H9 (cell line): ENCODE data around the gene SLC2A5. TPM values are rescaled to one million over a fixed set of nuclear protein-coding genes. Genes with fewer than 3 reads are reported as not detected.

Source experiments
- DNase-seq: peaks from one replicate; pipeline ENCODE4 v3.0.0-alpha.2; 2017
- H2AFZ ChIP-seq: one replicate; pipeline ENCODE4 v1.6.1; 2013; ENCODE audit warnings: mild to moderate bottlenecking, low read length, control low read depth, moderate library complexity
- H2AK5ac ChIP-seq: 2 replicates; pipeline ENCODE4 v1.6.1; 2013; ENCODE audit warnings: low read length, control low read depth, mixed read lengths; ENCODE audit not compliant: insufficient read length
- H2BK120ac ChIP-seq: one replicate; pipeline ENCODE4 v1.6.1; 2013; ENCODE audit warnings: low read depth, mild to moderate bottlenecking, low read length, control low read depth, inconsistent platforms; ENCODE audit not compliant: poor library complexity, severe bottlenecking
- H2BK12ac ChIP-seq: 2 replicates; pipeline ENCODE4 v1.6.1; 2013; ENCODE audit warnings: low read length, control low read depth, mixed read lengths, low read depth; ENCODE audit not compliant: insufficient read length
- H2BK15ac ChIP-seq: 2 replicates; pipeline ENCODE4 v1.6.1; 2013; ENCODE audit warnings: low read depth, low read length, control low read depth
- H2BK20ac ChIP-seq: one replicate; pipeline ENCODE4 v1.6.1; 2013; ENCODE audit warnings: low read depth, mild to moderate bottlenecking, low read length, control low read depth, inconsistent platforms; ENCODE audit not compliant: poor library complexity, severe bottlenecking
- H2BK5ac ChIP-seq: 2 replicates; pipeline ENCODE4 v1.6.1; 2013; ENCODE audit warnings: low read length, control low read depth, mixed read lengths; ENCODE audit not compliant: insufficient read length
- H3K14ac ChIP-seq: 2 replicates; pipeline ENCODE4 v1.6.1; 2013; ENCODE audit warnings: low read length, control low read depth; ENCODE audit not compliant: insufficient read depth
- H3K18ac ChIP-seq: 2 replicates; pipeline ENCODE4 v1.6.1; 2013; ENCODE audit warnings: low read depth, mild to moderate bottlenecking, mixed read lengths, low read length, control low read depth; ENCODE audit not compliant: insufficient read length
- H3K23ac ChIP-seq: 2 replicates; pipeline ENCODE4 v1.6.1; 2013; ENCODE audit warnings: low read length, control low read depth, mixed read lengths, low read depth; ENCODE audit not compliant: insufficient read length
- H3K23me2 ChIP-seq: 2 replicates; pipeline ENCODE4 v1.6.1; 2013; ENCODE audit warnings: low read depth, mild to moderate bottlenecking, mixed read lengths, low read length, control low read depth; ENCODE audit not compliant: insufficient read length, poor library complexity, severe bottlenecking
- H3K27ac ChIP-seq: 2 replicates; pipeline ENCODE4 v1.5.1; 2013; ENCODE audit warnings: low read length, control low read depth, mixed read lengths, low read depth; ENCODE audit not compliant: insufficient read length
- H3K27me3 ChIP-seq: 2 replicates; pipeline ENCODE4 v1.6.1; 2013; ENCODE audit warnings: low read length, control low read depth, inconsistent platforms; ENCODE audit not compliant: insufficient read depth
- H3K4ac ChIP-seq: 2 replicates; pipeline ENCODE4 v1.6.1; 2013; ENCODE audit warnings: low read depth, mild to moderate bottlenecking, control low read depth, inconsistent platforms, low read length, moderate library complexity
- H3K4me1 ChIP-seq: 2 replicates; pipeline ENCODE4 v1.6.1; 2013; ENCODE audit warnings: low read length, control low read depth, inconsistent platforms; ENCODE audit not compliant: insufficient read depth
- H3K4me2 ChIP-seq: 2 replicates; pipeline ENCODE4 v1.6.1; 2013; ENCODE audit warnings: low read length, control low read depth, mixed read lengths; ENCODE audit not compliant: insufficient read length, insufficient read depth
- H3K56ac ChIP-seq: 2 replicates; pipeline ENCODE4 v1.6.1; 2013; ENCODE audit warnings: low read depth, mild to moderate bottlenecking, mixed read lengths, low read length, control low read depth; ENCODE audit not compliant: insufficient read length
- H3K79me1 ChIP-seq: 2 replicates; pipeline ENCODE4 v1.6.1; 2013; ENCODE audit warnings: low read depth, mild to moderate bottlenecking, moderate library complexity, low read length, control low read depth, inconsistent platforms; ENCODE audit not compliant: insufficient read depth, poor library complexity, severe bottlenecking
- H3K79me2 ChIP-seq: 2 replicates; pipeline ENCODE4 v1.6.1; 2013; ENCODE audit warnings: low read length, control low read depth, inconsistent platforms; ENCODE audit not compliant: insufficient read depth
- H3K9ac ChIP-seq: 2 replicates; pipeline ENCODE4 v1.6.1; 2013; ENCODE audit warnings: low read length, control low read depth, mixed read lengths; ENCODE audit not compliant: insufficient read length; ENCODE audit errors: extremely low read depth
- H3K9me3 ChIP-seq: one replicate; pipeline ENCODE4 v1.6.1; 2013; ENCODE audit warnings: low read depth, low read length, inconsistent platforms; ENCODE audit not compliant: control insufficient read depth
- H3T11ph ChIP-seq: one replicate; pipeline ENCODE4 v1.6.1; 2013; ENCODE audit warnings: mild to moderate bottlenecking, low read length, control low read depth, inconsistent platforms
- H4K20me1 ChIP-seq: one replicate; pipeline ENCODE4 v1.6.1; 2013; ENCODE audit not compliant: control insufficient read depth, insufficient read length, insufficient read depth
- H4K5ac ChIP-seq: 2 replicates; pipeline ENCODE4 v1.6.1; 2013; ENCODE audit warnings: low read depth, mild to moderate bottlenecking, mixed read lengths, low read length, control low read depth; ENCODE audit not compliant: insufficient read length
- H4K8ac ChIP-seq: replicated peaks from 2 replicates; pipeline ENCODE4 v1.6.1; 2013; ENCODE audit warnings: low read length, control low read depth, mixed read lengths, low read depth; ENCODE audit not compliant: insufficient read length
- H4K91ac ChIP-seq: 2 replicates; pipeline ENCODE4 v1.6.1; 2013; ENCODE audit warnings: low read depth, mild to moderate bottlenecking, moderate library complexity, mixed read lengths, low read length, control low read depth; ENCODE audit not compliant: insufficient read length
- H3K27ac Mint-ChIP-seq, 3 experiments: 2 replicates in 2 of 3; 3 replicates in 1 of 3; pipeline ENCODE4 v1.8.0; 2020 to 2021; ENCODE audit warnings: mixed read lengths in 3 of 3, mild to moderate bottlenecking in 1 of 3, moderate library complexity in 1 of 3
- H3K27me3 Mint-ChIP-seq: 2 replicates; pipeline ENCODE4 v1.8.0; 2021; ENCODE audit warnings: low read depth, mild to moderate bottlenecking, moderate library complexity, mixed read lengths
- H3K36me3 Mint-ChIP-seq, 3 experiments: 2 replicates in 2 of 3; 3 replicates in 1 of 3; pipeline ENCODE4 v1.8.0; 2020 to 2021; ENCODE audit warnings: low read depth in 3 of 3, mixed read lengths in 3 of 3; ENCODE audit not compliant: insufficient read depth in 1 of 3
- H3K4me1 Mint-ChIP-seq, 2 experiments: 2 replicates each; pipeline ENCODE4 v1.8.0; 2020; ENCODE audit warnings: mixed read lengths in 2 of 2
- H3K4me3 Mint-ChIP-seq, 2 experiments: 2 replicates in 1 of 2; 3 replicates in 1 of 2; pipeline ENCODE4 v1.8.0; 2020 to 2021; ENCODE audit warnings: mild to moderate bottlenecking in 2 of 2, mixed read lengths in 2 of 2, moderate library complexity in 1 of 2
- H3K9me3 Mint-ChIP-seq, 2 experiments: 2 replicates in 1 of 2; 3 replicates in 1 of 2; pipeline ENCODE4 v1.8.0; 2020; ENCODE audit warnings: mild to moderate bottlenecking in 2 of 2, mixed read lengths in 2 of 2, moderate library complexity in 1 of 2
- WGBS: extraction: QIAGEN DNeasy Blood & Tissue Kit; methylation state at CpG from one replicate; pipeline ENCODE4 v1.1.7; 2013; ENCODE audit warnings: missing lambda C conversion rate, low lambda C conversion rate, mixed read lengths; ENCODE audit not compliant: insufficient read length; ENCODE audit errors: extremely low coverage; 5-methylcytosine and 5-hydroxymethylcytosine counted together
- total RNA-seq: library from RNA; stranded (reverse); gene quantifications from 2 replicates; pipeline ENCODE4 v1.2.1, GENCODE V29; 2021
- TF ChIP-seq, protein P1 (sequence below): fragments of 200-600 bp; sonication (generic); conservative IDR thresholded peaks from 3 replicates; pipeline ENCODE4 v1.8.0; 2021; ENCODE audit warnings: antibody characterized with exemption, mild to moderate bottlenecking

The SLC2A5 gene
- total RNA-seq, 1 experiment from 2014 or later: not detected

- H4K20me1 ChIP-seq: no peaks in the 10 kb centered on the region
- peaks cover 18 to 27% of the 10 kb centered on the region in 2 experiments for H3K4me1 Mint-ChIP-seq
- H3K14ac ChIP-seq: no peak overlapping the region
- no peak overlapping the region for H2BK15ac ChIP-seq
- no peak overlapping the region for H3K18ac ChIP-seq
- no peak overlapping the region for H2AK5ac ChIP-seq
- no peak overlapping the region for H4K5ac ChIP-seq
- TF ChIP-seq, protein P1, sequence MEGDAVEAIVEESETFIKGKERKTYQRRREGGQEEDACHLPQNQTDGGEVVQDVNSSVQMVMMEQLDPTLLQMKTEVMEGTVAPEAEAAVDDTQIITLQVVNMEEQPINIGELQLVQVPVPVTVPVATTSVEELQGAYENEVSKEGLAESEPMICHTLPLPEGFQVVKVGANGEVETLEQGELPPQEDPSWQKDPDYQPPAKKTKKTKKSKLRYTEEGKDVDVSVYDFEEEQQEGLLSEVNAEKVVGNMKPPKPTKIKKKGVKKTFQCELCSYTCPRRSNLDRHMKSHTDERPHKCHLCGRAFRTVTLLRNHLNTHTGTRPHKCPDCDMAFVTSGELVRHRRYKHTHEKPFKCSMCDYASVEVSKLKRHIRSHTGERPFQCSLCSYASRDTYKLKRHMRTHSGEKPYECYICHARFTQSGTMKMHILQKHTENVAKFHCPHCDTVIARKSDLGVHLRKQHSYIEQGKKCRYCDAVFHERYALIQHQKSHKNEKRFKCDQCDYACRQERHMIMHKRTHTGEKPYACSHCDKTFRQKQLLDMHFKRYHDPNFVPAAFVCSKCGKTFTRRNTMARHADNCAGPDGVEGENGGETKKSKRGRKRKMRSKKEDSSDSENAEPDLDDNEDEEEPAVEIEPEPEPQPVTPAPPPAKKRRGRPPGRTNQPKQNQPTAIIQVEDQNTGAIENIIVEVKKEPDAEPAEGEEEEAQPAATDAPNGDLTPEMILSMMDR: no peak
- H3K4ac ChIP-seq: no peak overlapping the region
- no peak overlapping the region for H2BK12ac ChIP-seq
- H2AFZ ChIP-seq: no peak overlapping the region
- no peak overlapping the region for H2BK5ac ChIP-seq
- H3K27me3 Mint-ChIP-seq: peaks cover 2% of the 10 kb centered on the region; the same call in 1 of the 2 replicates
- H2BK120ac ChIP-seq: no peak overlapping the region
- no peaks in the 10 kb centered on the region for H3K9me3 ChIP-seq
- no CpG with 5 or more reads among the region's 24 CpGs for WGBS
- H3K36me3 Mint-ChIP-seq: no peaks in the 10 kb centered on the region; a peak in 1 of 7 replicates
- H3K27me3 ChIP-seq: no peaks in the 10 kb centered on the region
- H3K56ac ChIP-seq: no peak overlapping the region
- H3K79me2 ChIP-seq: no peaks in the 10 kb centered on the region
- no peak overlapping the region for H4K8ac ChIP-seq
- no peak overlapping the region for H2BK20ac ChIP-seq
- H3K4me1 ChIP-seq: no peaks in the 10 kb centered on the region; the same call in 1 of the 2 replicates
- H3K9me3 Mint-ChIP-seq: no peaks in the 10 kb centered on the region
- no peak overlapping the region for H3K23ac ChIP-seq
- H3K4me2 ChIP-seq: no peak overlapping the region
- H3K27ac Mint-ChIP-seq: peak overlapping the region in 1 of 3 experiments; percentile 91; a peak in 3 of 7 replicates
- H3K27ac ChIP-seq: no peak overlapping the region
- H4K91ac ChIP-seq: no peak overlapping the region
- no peaks in the 10 kb centered on the region for H3K23me2 ChIP-seq
- H3K79me1 ChIP-seq: no peaks in the 10 kb centered on the region
- no peak overlapping the region for H3K9ac ChIP-seq
- H3T11ph ChIP-seq: no peak overlapping the region
- peak overlapping the region in 1 of 2 experiments; percentile 54; a peak in 2 of 5 replicates for H3K4me3 Mint-ChIP-seq
- DNase-seq: no peak
Observed at GRCh38 chr1:9066945-9067807, 2.3 kb downstream of the SLC2A5 start.
